Effector memory CD4-positive, alpha-beta T cell (primary cell): Measurements from ENCODE around the gene TMEM59.
"Not testable (repeated sequence)": the region's sequence is repeated elsewhere in the genome, so short reads cannot be mapped to it uniquely, and the experiment has no call there.

Source experiments
- DNase-seq, 3 donors: peaks; one replicate each; pipeline ENCODE4 v3.0.0-alpha.2; 2020
- H3K27ac ChIP-seq: 2 replicates; pipeline ENCODE4 v1.7.0; 2013; ENCODE audit warnings: mild to moderate bottlenecking, low read length, moderate library complexity; ENCODE audit not compliant: insufficient read depth, poor library complexity, severe bottlenecking
- H3K27me3 ChIP-seq: replicated peaks from 2 replicates; pipeline ENCODE4 v1.7.0; 2013; ENCODE audit warnings: mild to moderate bottlenecking, low read length; ENCODE audit not compliant: insufficient read depth, control insufficient read depth, poor library complexity, severe bottlenecking
- H3K36me3 ChIP-seq: 2 replicates; pipeline ENCODE4 v1.7.0; 2013; ENCODE audit warnings: mild to moderate bottlenecking, low read length, moderate library complexity; ENCODE audit not compliant: control insufficient read depth, insufficient read depth
- H3K4me1 ChIP-seq: 2 replicates; pipeline ENCODE4 v1.7.0; 2013; ENCODE audit warnings: low read length, mild to moderate bottlenecking; ENCODE audit not compliant: control insufficient read depth, insufficient read depth, poor library complexity, severe bottlenecking
- H3K4me3 ChIP-seq: 2 replicates; pipeline ENCODE4 v1.7.0; 2013; ENCODE audit warnings: low read length, low read depth, mild to moderate bottlenecking; ENCODE audit not compliant: insufficient read depth, poor library complexity, severe bottlenecking
- H3K9me3 ChIP-seq: 2 replicates; pipeline ENCODE4 v1.7.0; 2013; ENCODE audit warnings: mild to moderate bottlenecking, low read length, moderate library complexity; ENCODE audit not compliant: control insufficient read depth

TMEM59 gene

DNA sequence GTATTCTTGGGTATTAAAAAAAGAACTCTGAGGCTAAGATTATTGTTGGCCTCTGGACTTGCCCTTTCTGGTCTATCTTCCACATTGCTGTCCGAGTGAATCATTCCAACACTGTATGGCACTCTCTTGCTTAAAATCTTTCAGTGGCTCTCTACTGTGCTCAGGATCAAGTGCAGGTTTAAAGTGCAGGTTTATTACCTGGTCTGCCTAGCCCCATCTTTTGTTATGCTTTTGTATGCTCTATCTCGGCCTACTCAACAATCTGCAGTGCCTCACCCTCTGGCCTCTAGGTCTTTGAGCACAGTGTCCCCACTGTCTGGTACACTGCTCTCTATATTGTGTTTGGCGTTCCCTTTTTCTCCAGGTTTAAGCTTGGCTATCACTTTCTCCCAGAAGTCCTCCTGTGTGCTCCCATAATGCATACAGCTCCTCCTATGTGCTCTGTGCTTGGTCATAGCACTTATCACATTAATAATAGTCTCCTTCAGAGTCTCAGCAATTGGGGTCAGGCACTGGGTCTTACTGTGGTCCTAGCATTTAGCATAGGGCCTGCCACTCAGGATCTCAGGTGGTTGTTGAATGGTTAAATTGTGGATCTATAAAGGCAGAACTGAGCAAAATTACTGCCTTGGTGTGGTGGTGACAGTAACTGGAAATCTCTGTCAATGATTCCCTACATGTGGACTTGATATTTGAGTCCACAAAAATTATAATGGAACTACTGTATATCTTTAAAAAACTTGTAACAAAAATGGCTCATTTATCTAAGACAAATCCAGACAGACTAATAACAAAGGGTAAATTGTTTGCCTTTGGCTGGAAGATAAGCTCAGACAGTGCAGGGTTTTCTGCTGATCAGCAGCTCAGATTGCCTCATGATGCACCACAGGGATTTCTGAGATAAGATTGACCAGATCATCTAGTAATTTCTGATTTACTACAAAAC lies 24.4 kb downstream of the TMEM59 start:
- no peak overlapping the region for H3K4me3 ChIP-seq
- H3K27ac ChIP-seq = no peak overlapping the region
- H3K9me3 ChIP-seq = no peaks in the 10 kb centered on the region
- no peaks in the 10 kb centered on the region for H3K27me3 ChIP-seq
- DNase-seq = no peak
- H3K36me3 ChIP-seq = peaks cover 27% of the 10 kb centered on the region
- no peaks in the 10 kb centered on the region for H3K4me1 ChIP-seq

DNA sequence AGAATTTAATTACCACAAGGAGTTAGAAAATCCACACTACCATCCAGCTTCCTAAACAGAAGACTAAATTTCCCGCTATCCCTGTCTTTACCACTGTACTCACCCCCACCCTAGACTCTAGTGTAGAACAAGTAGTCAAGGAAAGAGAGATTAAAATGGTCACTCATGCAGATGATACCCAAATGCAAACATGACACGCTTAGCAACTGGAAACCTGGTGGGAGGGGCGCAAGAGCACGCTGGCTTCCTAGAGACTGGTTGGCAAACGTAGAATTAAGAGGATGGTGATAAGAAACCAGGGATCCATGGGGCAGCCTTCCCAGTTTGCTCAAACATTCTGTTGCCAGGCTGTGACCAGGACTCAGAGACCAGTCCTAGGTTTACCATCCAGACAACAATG lies 25.2 kb downstream of the TMEM59 start:
- no peak for DNase-seq
- H3K4me1 ChIP-seq = no peaks in the 10 kb centered on the region
- H3K27me3 ChIP-seq = no peaks in the 10 kb centered on the region
- no peak overlapping the region for H3K4me3 ChIP-seq
- H3K9me3 ChIP-seq = no peaks in the 10 kb centered on the region
- peaks cover 22% of the 10 kb centered on the region for H3K36me3 ChIP-seq
- H3K27ac ChIP-seq = no peak overlapping the region

GRCh38 chr1:54024811-54025210 lies 28.2 kb downstream of the TMEM59 start:
- H3K4me3 ChIP-seq, DNase-seq, H3K27ac ChIP-seq, H3K4me1 ChIP-seq, H3K9me3 ChIP-seq, H3K36me3 ChIP-seq, H3K27me3 ChIP-seq: not testable (repeated sequence)

GRCh38 chr1:54024358-54024757 lies 28.6 kb downstream of the TMEM59 start:
- no peaks in the 10 kb centered on the region for H3K36me3 ChIP-seq
- no peaks in the 10 kb centered on the region for H3K4me1 ChIP-seq
- no peak overlapping the region for H3K27ac ChIP-seq
- no peak for DNase-seq
- no peak overlapping the region for H3K4me3 ChIP-seq
- no peaks in the 10 kb centered on the region for H3K9me3 ChIP-seq
- no peaks in the 10 kb centered on the region for H3K27me3 ChIP-seq

- H3K27me3 ChIP-seq, H3K27ac ChIP-seq, H3K36me3 ChIP-seq, H3K4me3 ChIP-seq, DNase-seq, H3K4me1 ChIP-seq, H3K9me3 ChIP-seq: not testable (repeated sequence)
Measured at GRCh38 chr1:54019562-54020176, 33.3 kb downstream of the TMEM59 start.

GRCh38 chr1:54018635-54019034 lies 34.4 kb downstream of the TMEM59 start:
- H3K4me3 ChIP-seq = no peak overlapping the region
- H3K4me1 ChIP-seq = no peaks in the 10 kb centered on the region
- H3K36me3 ChIP-seq = no peaks in the 10 kb centered on the region
- H3K9me3 ChIP-seq = no peaks in the 10 kb centered on the region
- H3K27ac ChIP-seq = no peak overlapping the region
- DNase-seq = no peak
- no peaks in the 10 kb centered on the region for H3K27me3 ChIP-seq

DNA sequence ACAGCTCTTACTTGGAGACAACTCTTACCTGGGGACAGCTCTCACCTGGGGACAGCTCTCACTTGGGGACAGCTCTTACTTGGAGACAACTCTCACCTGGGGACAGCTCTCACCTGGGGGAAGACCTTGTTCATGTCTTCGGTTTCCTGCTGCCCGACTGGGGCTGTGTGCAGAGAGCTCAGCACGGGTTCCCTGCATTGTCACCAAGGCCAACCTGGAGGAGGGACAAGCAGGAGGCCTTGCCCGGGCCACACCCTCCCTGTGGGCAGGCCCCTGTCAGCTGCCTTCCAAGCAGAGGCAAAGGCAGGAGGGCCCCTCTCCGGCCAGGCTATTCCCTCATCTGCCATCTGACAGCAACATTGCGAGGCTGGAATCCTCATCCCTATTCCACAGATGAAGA lies 35.0 kb downstream of the TMEM59 start, which contains the start of gene LDLRAD1:
LDLRAD1 (minus strand) TSS at position 208 of the 400 bp plus-strand sequence; CDS start at position 134, 74 bp downstream.
- DNase-seq = no peak
- Histone ChIP-seq H3K4me1 (no peaks in the 10 kb centered on the region), H3K36me3 (no peaks in the 10 kb centered on the region), H3K9me3 (no peaks in the 10 kb centered on the region), H3K27ac (no peak within 1 kb of the TSS), H3K27me3 (no peaks in the 10 kb centered on the region), H3K4me3 (no peak within 1 kb of the TSS)

- Histone ChIP-seq H3K4me3 (no peak overlapping the region), H3K27ac (no peak overlapping the region), H3K36me3 (no peaks in the 10 kb centered on the region), H3K27me3 (no peaks in the 10 kb centered on the region), H3K4me1 (no peaks in the 10 kb centered on the region), H3K9me3 (no peaks in the 10 kb centered on the region)
- DNase-seq = no peak
Measured at GRCh38 chr1:54016343-54017282, 36.4 kb downstream of the TMEM59 start.

DNA sequence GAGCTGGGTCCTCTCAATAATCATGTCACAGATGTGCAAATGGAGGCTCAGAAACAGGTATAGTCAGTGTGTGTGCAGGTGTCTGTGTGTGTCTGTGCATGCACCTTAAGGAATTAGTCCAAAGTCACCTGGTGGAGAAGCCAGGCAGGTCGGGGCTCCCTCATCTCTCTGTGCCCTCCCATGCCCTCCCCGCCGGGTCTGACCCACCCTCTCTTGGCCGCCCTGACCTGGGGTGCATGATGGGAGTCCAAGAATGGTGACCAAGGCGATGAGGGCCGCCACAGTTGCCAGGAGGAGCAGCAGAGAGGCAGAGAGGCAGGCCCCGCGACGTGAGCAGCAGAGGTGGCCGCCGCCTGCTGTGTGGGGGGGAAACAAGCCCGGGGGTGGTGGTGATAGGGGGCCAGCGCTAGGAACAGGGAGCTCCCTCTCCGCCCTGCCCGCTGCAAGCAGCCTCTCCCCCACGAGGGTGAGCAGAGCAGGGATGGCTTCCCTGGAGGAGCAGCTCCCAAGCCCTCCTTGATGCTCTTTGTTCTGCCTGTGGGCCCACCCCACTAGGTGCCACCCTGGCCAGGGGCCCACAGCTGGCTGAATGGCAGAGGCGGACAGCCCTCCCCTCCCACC lies 38.9 kb downstream of the TMEM59 start:
- no peaks in the 10 kb centered on the region for H3K4me1 ChIP-seq
- no peak overlapping the region for H3K4me3 ChIP-seq
- DNase-seq = no peak
- no peak overlapping the region for H3K27ac ChIP-seq
- no peaks in the 10 kb centered on the region for H3K36me3 ChIP-seq
- H3K9me3 ChIP-seq = no peaks in the 10 kb centered on the region
- no peaks in the 10 kb centered on the region for H3K27me3 ChIP-seq
